GM19397 (cell line): Measurements from ENCODE around the gene MRPS26.
"Not testable (repeated sequence)": the region's sequence is repeated elsewhere in the genome, so short reads cannot be mapped to it uniquely, and the experiment has no call there.

Source experiments
- ATAC-seq: cut with Tn5 transposase; IDR thresholded peaks from one replicate; pipeline ENCODE4 v1.9.1; 2021; ENCODE audit warnings: mild to moderate bottlenecking, moderate library complexity; ENCODE audit not compliant: unreplicated experiment

Gene MRPS26

DNA sequence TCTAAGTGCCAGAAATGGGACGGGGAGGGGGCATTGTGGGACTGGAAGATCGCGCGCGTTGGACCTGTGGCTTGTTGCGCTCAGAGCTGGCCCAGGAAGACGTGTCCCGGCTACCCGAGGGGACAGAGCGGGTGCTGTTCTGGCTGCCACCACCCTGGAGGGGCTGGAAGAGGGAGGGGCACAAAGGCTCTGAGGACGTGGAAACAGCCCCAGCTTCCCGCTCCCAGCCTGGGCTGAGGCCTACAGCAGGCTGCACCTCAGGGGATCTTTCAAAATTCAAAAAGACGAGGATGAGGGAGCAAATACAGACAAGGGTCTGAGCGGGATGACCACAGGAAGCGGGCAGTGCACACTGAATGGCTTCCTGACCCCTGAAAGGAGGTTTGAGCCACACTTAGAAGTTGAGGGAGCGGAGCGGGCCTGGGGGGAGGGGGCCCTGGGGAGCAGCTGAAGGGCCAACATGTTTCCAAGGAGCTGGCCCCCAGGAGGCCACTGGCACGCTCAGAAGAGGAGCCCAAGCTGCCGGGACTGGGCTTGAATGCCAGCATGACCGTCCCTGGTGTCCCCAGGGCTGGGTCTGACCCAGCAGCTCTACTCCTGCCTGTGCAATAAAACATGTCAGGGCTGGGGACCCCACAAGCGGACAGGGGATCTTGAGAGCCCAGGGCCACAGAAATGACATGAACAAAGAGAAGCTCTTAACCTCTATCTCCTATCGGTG, 26.8 kb downstream of the MRPS26 start:
- ATAC-seq, result no peak

DNA sequence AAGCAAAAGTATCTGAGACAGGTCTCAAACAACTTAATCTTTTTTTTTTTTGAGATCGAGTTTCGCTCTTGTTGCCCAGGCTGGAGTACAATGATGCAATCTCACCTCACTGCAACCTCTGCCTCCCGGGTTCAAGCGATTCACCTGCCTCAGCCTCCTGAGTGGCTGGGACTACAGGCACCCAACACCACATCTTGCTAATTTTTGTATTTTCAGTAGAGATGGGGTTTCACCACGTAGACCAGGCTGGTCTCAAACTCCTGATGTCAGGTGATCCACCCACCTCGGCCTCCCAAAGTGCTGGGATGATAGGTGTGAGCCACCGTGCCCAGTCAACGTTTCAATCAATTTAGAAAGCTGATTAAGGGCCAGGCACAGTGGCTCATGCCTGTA, 27.4 kb downstream of the MRPS26 start:
- not testable (repeated sequence) for ATAC-seq

DNA sequence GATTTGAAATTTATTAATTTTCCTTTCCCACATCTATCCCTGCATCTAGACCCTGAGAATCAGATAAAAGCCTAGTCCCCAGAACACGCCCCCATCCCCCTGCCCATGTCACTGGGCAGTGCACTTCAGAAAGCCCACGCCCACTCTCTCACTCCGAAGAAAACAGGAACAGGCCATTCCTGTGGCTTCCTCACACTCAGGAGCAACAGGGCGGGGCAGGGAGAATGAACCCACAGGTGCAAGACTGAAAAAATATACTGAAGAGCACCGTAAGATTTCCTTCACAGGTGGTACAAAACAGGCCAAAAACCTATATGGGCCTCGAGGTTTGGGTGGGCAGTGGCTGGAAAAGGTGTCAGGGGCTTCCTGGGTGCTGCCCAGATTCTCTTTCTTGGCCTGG, 29.0 kb downstream of the MRPS26 start:
- no peak for ATAC-seq

DNA sequence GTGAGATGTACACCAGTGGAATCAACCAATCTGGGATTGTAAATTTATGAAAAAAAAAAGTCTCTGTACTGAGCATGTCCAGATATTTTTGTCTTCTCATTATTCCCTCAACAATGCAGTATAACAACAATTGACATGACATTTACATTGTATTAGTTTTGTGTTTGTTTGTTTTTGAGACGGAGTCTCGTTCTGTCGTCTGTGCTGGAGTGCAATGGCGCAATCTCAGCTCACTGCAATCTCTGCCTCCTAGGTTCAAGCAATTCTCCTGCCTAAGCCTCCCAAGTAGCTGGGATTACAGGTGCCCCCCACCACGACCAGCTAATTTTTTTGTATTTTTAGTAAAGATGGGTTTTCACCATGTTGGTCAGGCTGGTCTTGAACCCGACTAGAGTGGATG, 29.5 kb downstream of the MRPS26 start:
- not testable (repeated sequence) for ATAC-seq

DNA sequence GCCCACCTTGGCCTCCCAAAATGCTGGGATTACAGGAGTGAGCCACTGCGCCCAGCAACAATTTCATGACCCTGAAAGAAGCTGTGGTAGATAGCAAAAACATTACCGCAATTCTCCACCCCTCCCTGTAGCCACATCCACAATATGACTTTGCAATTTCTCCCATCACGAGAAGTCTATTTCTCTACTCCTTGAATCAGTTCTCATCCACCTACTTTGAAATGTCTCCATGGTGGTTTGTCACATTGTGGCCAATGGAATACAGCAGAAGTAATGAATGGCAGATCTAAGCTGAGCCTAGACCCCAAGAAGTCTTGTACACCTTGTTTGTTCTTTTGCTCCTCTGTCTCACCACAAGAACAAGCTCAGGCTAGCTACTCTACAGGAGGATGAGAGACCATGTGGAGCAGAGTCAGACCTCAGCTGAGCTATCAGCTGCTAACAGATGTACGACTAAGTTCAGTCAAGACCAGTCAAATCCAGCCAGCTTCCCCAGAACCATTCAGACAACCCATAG, 31.8 kb downstream of the MRPS26 start:
- no peak for ATAC-seq

DNA sequence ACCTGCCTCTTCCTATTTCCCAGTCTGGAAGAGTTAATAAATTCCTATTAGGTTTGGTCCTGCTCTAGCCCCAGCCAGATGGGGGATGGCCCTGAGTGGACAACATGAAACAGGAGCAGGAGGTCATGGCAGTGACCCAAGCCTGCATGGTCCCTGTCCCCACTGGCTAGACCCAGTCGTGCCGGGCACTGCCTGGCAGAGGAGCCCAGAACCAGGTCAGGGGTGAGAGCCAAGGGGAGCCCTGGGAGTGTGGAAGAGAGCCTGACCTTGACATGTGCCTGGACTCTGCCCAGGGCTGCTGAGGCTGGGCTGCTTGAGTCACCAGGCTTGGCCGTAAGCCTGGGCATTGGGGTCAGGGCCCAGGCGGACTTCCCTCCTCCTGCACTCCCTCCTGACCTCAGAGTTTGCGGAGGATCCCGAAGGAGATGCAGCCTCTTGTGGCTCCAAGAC, 35.1 kb downstream of the MRPS26 start:
- no peak for ATAC-seq

DNA sequence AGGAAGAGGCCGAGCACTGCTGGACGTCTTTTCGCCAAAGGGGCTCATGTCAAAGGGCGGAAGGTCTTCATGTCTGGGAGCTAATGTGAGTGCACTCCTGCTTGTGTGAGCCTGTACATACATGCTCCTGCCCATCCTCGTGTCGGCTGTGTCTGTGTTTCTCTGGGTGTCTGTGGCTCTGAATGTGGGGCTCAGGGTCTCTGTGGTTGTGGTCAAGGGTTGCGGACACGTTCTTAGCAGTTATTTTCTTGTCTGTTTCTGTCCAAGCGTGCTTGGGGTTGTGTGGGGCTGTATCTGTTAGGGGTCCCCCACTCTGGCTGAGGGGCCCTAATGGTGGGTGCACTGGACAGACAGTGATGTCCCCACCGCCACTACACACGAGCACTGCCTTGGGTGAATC, 35.8 kb downstream of the MRPS26 start:
- ATAC-seq, result no peak

DNA sequence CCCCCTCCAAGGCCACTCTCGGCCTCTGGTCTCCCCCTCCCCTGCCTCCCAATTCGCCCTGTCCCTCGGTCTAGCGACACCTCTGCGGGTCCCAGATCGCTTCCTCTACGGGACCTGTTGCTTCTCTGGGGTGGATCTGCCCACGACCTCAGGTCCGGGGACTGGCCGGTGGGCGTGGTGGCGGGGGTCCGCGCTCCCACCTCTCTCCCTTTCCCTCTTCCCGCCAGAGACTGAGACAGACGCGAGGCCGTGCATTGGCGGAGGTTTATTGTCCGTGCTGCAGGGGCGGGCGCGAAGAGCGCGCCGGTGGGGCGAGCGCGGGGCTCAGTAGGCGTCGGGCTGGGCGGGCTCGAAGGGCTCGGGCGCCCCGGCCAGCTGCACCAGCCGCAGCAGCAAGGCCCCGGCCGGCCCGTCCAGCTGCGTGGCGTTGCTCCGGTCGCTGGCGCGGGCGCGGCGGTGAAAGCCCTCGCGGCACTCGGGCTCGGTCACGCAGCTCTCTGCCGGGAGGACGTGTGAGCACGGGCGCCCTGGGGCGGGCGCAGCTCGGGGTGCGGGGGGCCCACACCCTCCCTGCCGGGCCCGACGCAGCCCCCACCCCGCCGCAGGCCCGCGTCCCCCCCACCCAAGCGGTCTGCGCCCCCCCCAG, 36.6 kb downstream of the MRPS26 start:
- ATAC-seq, result no peak

DNA sequence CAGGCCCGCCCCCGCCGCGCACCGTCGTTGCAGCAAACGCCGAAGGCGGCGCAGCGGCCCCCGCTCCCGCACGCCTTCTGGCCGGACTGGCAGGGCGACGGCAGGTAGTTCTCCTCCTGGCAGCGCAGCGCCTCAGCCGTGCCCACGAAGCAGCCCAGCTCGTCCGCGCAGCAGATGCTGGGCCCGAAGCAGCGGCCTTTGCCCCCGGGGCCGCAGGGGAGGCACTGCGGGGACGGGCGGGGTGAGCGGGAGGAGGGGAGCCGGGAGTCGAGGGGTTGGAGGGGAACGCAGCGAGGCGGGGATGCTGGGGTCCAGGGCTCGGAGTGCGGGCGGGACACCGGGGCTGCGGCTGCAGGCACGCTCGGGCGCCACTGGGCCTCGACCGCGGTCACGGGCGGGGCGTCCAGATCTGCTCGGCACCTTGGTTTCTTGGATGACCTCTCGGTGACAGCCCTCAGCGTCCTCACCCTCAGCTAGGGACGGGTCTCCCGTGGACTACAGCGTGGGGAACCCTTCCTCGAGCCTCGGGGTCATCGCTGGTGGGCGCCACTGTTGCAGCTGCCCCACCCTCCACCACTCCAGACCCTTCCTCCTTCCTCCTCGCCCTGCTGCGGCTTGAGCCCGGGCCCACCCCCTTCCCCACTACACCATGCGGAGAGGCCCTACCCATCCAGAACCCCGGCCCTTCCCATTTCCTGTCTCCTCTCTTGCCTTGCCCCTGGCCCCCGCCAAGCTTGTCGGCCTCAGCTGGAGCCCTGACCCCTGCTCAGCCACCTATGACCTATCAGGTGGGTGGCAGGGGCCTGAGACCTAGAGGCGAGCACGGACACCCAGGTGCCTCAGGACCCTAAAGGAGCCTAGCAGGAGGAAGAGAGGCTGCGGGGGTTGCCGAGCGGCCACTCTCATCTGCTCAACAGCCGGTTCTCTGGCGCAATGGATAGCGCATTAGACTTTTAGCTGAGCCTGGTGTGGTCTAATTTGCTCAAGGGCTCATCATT, 37.4 kb downstream of the MRPS26 start:
- no peak for ATAC-seq

DNA sequence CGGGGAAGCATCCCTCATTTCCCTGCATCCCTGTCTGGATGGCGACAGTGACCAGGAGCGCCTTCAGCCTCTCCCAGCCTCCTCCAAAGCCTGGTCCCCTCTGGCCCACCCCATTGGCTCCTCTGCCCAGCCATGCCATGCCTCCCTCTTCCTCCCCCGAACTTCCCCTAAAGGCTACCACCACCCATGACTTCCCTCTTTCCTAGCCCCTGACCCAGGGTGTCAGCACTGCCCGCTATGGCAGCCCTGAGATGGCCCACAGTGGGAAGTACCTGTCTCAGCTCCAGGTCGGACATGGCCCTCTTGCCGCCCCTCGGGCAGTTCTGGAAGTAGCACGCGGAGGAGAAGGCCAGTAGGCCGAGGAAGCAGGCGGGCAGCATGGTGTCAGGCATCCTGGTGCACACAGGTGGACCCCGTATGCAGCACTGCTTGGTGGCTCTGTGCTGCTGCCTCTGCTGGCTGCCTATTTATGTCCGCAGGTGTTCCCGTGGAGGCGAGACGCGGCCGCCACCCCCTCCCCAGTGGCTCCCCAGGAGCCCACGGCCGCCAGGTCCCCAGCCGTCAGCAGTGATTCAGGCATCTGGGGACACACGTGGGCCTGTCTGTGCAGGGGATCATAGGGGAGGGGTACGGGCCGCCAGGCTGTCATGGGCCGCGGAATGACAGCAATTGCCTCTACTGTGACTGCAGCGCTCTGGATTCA, 38.6 kb downstream of the MRPS26 start, which contains the start of gene AVP:
AVP (minus strand) TSS at position 442 of the 703 bp plus-strand sequence; CDS start at position 392, 50 bp downstream.
- no peak for ATAC-seq

DNA sequence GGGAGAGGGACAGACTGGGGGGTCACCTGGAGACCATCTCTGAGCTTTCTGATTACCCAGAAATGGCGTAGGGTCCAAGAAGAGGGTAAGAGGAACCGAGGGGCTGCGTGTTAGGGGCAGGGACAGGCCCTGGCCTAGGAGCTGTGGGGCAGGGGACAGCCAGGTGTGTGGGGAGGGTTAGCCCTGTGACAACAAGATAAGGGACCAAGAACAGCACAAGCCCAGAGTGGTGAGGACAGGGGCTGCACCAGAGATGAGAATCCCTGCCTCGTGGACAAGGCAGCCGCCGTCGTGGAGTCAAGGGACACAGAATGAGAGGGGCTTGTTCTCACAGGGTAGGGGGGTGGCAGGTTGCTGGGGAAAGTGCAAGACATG, 39.1 kb downstream of the MRPS26 start:
- no peak for ATAC-seq

DNA sequence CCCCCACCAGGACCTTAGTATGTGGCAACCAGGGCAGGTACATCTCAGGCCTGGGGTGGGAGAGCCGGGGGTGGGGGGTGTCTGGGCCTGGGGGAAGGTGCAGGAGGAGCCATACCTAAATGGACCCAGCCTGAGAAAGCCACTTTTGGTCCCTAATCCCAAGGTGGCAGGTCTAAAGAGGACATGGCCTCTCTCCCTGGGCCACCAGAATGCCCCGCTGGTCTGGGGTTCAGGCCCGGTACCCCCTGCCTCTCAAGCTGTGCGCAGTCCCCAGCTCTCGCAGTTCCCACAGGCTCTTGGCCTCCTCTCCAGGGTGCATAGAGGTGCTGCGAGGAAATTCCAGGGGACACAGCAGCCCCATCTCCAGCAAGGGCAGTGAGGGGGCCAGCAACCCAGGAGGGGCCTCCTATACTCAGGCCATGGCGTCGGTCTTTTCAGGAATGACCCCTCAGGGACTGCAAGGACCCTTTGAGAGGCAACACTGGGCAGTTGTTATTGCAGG, 39.8 kb downstream of the MRPS26 start:
- no peak for ATAC-seq

DNA sequence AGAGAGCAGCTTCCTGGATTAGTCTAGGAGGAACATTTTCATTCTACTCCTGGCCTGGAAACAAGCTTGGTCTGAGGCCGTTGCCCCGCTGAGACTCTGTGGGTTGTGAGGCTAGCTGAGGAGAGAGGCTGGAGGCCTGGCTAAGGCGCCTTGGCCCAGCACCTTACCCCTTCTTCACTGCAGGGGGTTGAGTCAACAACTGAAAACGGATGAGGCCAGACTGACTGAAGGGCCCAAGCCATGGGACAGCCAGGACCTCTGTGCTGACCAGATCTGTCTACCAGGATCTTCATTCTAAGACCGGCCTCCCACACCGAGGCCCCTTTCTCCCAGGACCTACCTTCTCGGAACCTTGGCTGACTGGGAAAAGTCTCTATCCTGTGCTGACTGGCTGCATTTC, 42.2 kb downstream of the MRPS26 start:
- no peak for ATAC-seq

DNA sequence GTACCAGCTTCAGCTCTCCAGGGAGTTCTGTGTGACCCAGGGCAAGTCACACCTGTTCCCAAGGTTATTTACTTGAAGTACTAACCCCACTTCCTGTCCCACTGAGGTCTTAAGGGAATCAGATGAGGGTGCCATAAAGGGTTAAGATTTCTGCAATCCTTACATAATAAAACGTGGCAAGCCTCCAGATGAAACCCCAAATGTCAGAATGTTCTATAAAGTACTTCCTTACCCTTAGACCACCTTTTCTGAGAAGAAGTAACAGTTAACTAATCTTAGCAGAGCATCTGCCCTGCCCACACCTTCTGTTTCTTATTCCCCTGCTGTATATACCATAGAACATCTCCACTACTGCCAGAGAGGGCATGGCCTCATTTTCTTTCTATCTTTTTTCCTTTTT, 44.7 kb downstream of the MRPS26 start:
- no peak for ATAC-seq

DNA sequence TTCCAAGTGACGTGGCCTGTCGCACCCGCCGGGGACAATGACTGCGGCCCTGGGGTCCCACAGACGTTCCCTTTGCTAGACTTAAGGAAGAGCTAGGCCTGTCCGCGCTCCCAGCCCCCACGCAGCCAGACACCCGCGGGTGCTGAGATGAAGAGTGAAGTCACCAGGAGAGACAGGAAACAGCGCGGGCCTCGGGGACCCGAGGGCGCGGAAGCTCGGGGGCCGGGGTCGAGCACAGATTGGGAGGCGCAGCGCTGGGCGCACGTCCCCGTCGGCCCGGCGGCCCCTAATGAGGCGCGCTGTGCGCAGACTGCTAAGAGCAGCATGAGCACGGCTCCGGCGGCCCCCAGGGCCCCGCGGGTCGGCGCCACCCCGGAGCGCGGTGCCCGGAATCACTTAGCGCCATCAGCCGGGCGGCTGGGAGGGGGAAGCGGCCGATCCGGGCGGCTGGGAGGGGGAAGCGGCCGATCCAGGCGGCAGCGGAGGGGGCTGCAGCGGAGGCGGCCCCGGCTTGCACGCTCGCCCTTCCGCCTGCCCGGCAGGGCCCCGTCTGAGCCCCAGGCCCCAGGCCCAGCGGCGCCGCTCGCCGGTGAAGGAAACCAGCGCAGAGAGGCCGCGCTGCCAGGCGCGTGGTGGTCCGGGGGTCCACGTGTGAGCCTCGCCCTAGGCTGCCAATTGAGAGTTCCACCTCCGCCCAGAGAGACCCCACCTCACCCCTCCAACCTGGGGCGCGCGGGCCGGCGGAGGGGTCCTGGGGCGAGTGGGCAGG, 46.9 kb downstream of the MRPS26 start:
- no peak for ATAC-seq

DNA sequence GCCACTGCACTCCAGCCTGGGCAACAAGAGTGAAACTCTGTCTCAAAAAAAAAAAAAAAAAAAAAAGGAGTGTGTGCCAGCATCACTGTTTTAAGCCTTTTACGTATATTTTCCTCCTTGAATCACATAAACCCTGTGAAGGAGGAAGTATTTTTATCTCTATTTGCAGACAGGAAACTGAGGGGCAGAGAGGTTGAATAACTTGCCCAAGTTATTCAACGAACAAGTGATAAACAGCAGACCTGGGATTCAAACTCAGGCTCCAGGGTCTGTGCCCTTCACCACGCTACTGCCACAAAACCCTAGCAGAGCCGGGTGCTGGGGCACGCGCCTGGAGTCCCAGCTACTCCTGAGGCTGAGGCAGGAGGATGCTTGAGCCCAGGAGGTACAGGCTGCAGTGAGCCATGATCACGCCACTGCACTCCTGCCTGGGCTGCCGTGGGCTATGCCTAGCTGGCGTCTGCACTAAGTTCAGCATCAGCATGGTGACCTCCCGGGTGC, 48.1 kb downstream of the MRPS26 start:
- no peak for ATAC-seq

DNA sequence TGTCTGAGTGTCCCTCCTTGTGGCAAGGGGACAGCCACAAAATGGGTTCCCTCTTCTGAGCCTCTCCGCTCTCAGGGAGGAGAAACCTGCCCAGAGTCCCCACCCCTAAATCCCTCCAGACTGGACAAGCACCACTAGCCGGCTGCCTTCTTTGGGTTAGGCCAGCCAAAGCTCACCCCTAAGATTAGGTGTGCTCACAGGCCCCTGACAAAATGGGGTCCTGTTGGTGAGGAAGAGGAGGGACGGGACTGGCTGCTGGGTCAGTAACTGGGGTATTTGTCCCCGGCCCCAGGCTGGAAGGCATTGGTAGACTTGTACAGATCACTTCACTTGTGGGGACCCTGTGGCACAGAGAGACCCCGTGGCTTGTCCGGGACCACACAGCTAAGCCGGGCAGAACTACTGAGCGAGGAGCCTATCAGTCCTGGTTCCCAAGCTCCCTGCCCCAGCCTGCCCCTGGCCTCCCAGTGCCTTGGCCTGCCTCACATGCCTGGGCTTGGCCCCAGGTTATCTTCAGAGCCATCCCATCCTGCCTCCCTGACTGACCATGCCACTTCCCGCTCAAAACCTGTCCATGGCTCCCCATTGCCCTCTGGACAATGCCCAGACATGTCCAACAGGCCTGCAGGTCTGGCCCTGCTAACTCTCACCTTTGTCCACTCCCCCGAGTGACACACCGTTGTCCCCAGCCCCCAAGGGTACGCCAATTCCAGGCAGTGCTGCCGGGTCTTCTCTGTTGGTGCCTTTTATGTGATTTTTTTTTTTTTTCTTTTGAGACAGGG, 49.2 kb downstream of the MRPS26 start:
- no peak for ATAC-seq
